GM19025 (cell line): ENCODE data around the gene ZNG1A.
"Not testable (repeated sequence)": the region's sequence is repeated elsewhere in the genome, so short reads cannot be mapped to it uniquely, and the experiment has no call there.

Experiments
- ATAC-seq: cut with Tn5 transposase; IDR thresholded peaks from one replicate; pipeline ENCODE4 v1.9.1; 2021; ENCODE audit warnings: mild to moderate bottlenecking, low read depth, moderate library complexity; ENCODE audit not compliant: unreplicated experiment

Gene ZNG1A

DNA sequence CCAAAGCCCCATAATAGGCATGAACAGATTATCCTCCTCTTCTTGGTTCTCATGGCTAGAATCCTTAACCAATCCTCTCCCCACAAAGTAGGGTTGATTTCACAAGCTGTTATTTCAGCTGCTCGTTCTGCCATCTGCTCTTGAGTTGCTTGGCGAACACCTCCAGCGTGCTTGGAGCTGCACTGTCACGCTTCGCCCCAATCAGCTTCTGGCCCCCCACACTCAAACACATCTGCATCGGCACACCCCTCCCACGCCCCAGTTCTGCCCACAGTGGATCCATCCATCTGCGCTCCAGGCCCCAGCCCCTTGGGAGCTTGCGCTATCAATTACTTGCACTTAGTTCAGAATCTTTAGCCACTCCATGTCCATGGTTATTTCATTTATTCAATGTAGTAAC is 78.4 kb downstream of the ZNG1A start:
- ATAC-seq = not testable (repeated sequence)

DNA sequence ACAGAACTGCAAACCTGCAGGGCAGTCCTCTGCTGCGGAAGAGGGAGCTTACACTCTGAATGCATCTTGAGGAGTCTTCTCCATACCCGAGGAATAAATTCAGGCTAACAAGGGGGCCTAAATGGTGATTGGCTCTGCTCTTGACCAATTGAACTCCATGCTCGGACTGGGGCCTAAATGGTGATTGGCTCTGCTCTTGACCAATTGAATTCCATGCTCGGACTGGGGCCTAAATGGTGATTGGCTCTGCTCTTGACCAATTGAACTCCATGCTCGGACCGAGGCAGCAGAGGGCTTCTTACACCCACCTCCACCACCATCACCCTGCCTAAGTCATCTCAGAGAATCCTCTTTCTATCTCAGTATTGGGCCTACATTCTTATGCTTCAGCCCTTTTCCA is 79.0 kb downstream of the ZNG1A start:
- not testable (repeated sequence) for ATAC-seq

DNA sequence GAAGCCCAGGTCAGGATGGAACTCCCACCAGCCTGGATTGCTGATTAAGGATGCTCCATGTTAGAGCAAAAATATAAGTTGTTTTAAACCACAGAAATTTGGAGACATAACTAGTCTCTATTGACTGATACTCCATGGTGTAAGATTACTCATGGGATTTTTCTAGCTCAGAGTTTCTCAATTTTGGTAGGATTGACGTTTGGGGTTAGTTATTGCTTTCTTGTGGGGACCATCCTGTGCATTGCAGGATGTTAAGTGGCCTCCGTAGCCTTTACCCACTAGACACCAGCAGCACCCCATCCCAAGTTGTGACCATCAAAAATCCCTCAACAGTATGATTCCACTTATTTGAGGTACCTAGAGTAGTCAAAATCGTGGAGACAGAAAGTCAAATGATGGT is 80.1 kb downstream of the ZNG1A start:
- ATAC-seq = not testable (repeated sequence)

DNA sequence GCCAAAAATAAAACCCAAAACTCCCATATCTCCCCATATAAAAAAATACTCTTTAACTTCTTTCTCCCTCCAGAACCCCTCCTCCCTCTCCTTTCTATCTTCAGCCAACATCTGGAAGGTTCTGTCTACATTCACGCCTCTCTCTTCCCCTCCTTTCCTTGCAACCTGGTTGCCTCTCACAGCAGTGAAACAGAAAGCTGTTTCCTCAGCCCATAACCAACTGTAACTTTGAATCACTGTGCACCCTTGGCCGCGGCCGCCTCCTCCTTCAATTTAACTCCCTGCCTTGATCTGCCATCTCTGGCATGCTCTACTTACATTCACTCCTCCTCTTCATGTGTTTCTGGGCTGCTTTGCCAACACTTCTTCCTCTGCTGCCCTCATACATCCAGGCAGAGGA is 83.9 kb downstream of the ZNG1A start:
- not testable (repeated sequence) for ATAC-seq

DNA sequence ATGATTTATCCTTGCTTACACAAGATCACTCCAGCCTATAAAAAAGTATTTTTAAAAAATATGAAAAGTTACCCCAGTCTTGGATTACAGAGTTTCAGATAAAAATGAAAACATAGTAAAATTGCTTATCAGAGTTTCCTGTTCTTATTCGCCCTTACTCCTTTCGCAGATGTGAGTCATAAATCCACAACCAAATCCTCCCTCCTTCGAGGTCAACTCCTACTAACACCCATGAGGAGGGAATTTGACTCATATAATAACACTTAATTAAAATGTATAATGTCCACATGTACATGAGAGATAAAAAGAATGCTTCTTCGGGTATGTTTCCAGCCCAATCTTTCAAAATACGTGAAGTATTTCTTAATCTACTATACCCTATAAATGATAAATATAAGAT is 84.5 kb downstream of the ZNG1A start:
- not testable (repeated sequence) for ATAC-seq

DNA sequence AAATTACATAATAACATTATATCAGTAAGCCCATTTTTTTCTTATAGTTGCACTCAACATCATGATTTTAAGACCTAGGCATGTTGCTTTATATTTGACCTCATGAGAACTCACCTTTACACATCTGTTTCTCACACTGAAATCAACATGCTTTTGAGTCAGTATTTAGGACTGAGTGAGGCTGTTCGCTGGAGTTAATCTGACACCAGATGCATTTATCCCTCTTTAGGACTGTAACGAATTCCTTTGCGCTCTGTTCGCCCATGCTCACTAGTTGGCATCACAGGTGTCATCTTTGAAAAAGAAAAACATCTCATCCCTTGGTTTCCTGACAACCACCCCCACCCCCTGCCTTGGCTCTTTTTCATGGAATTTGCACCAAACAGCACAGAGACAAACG is 84.9 kb downstream of the ZNG1A start:
- ATAC-seq = not testable (repeated sequence)

DNA sequence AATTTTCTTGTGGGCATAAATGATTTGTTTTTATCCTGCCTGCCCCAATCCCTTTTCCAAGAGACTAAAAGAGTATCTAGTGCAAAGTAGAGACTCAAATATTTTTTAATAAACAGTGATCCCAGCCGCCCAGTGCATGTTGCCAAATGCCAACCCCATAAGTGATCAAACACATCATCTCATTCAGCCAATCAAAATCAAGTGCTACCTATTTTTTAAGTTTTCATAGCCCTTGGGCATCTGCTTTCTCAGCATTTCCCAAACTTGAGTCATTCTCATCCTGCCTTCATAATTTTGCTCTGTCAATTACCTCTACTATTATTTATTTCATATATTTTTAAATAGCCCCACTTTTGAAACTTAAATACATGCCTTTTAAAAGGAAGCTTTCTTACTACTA is 88.0 kb downstream of the ZNG1A start:
- ATAC-seq = not testable (repeated sequence)

DNA sequence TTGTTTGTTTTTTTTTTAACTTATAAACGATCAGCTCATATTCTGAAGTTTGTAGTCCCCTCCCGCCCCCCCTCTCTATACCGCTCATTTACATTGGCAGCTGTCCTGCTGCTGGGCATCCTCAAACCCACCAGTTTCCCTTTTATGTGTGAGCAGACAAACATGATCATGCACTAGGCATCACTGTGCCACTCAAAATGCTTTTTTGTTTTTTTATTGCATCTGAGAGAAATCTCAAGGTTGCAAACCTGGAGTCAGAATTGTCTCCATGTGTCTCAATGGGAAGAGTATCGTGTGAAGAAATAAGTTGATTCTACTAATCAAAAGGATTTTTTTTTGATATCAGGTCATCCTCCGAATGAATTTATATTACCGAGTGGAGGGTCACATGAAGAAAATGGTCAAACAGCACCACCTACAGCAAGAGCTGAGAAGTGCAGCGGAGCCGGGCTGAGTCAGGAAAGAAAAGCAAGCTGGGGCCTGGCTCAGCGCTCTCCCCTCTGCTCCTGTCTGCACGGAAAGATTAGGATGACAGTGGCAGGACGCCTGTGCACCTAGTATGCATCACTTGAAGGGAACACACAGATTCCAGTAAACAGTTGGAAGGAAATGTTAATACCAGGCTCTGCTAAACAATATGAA is 90.3 kb downstream of the ZNG1A start:
- not testable (repeated sequence) for ATAC-seq

DNA sequence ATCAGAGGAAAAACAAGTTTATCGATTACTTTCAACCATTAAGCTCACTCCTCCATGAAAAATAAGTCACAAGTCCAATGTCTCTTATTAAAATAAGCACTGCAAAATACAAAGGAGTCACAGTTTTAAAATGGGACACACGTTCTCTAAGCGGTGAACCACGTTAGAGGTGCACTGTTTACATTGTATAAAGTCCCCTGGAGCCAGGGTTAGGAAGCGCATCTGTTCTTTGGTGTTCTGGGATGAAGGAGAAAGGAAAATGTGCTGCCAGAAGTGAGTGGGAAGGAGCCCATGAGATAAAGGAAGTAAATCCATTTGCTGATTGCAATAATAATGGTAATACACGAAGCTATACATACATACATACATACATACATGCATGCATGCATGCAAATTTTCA is 91.0 kb downstream of the ZNG1A start:
- ATAC-seq = not testable (repeated sequence)

DNA sequence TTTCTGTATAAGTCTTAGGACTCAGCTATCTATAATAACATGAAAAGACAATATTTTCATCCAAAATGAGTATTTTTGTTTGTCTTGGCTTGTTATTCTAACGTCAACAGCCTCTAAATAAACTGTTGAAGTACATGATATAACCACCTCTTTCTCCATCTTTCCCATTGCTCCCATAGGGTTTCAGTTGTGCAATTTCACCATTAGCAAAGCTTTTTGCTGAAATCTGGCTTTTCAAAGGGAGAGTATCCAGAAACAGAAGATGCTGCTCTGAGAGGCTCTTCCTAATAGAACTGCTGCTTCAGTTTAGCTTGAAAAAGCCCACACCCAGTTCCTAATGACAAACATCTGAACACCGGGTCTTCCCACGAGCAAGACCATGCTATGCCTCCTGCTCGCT is 91.8 kb downstream of the ZNG1A start:
- not testable (repeated sequence) for ATAC-seq

DNA sequence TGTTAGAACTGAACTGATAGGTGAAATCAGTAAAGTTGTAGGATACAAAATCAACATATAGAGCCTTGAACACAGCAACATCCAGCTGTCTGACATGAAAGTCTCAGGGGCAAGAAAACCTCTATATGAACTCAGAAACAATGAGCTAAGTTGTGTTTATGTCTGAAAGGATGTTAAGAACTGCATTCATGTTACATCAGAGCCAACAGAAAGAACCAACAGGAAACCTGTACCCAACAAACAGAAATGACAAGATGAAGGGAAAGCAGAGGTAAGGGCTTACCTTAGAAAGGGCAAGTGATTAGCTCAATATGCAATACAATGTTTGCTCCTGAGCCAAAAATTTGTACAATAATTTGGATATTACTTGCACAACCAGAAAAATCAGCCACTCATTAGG is 92.2 kb downstream of the ZNG1A start:
- ATAC-seq = not testable (repeated sequence)

DNA sequence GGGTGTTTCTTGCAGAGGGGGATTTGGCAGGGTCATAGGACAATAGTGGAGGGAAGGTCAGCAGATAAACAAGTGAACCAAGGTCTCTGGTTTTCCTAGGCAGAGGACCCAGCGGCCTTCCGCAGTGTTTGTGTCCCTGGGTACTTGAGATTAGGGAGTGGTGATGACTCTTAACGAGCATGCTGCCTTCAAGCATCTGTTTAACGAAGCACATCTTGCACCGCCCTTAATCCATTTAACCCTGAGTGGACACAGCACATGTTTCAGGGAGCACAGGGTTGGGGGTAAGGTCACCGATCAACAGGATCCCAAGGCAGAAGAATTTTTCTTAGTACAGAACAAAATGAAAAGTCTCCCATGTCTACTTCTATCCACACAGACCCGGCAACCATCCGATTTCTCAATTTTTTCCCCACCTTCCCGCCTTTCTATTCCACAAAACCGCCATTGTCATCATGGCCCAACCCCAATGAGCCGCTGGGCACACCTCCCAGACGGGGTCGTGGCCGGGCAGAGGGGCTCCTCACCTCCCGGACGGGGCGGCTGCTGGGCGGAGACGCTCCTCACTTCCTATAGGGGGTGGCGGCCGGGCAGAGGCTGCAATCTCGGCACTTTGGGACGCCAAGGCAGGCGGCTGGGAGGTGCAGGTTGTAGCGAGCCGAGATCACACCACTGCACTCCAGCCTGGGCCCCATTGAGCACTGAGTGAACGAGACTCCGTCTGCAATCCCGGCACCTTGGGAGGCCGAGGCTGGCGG is 95.7 kb downstream of the ZNG1A start:
- not testable (repeated sequence) for ATAC-seq

DNA sequence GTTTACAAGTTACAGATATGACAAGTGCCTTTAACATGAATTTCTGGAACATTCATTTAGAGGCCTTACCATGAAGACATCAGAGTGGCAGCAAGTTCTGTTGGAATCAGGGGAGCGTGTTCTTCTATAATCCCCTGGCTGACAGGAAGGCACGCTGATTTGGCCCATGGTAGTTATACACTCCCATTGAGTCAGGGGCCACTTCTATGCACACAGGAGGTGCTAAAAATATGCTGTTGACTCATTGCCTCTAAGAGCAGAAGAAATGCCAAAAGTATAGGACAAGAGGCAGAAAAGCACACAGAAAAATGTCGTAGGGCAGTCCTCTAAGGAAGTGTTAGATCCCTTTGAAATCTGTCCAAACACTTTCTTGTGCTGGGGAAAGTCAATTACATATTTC is 100.5 kb downstream of the ZNG1A start:
- not testable (repeated sequence) for ATAC-seq

DNA sequence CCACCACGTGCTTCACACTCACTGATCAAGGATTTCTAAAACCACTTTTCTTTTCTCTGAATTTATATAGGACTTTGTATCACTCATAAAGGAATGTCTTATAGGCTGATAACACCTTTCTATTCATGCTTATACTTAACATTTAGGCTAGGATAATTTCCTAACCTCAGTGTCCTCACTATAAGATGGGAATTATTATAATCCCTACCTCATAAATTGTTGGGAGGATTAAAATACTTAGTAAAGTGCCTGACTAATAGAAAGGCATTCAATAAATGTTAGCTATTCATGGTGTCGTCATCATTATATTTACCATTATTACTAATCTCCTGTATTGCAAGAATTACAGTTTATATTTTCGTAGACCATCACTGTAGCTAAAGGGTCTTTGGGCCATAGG is 102.5 kb downstream of the ZNG1A start:
- ATAC-seq = not testable (repeated sequence)

DNA sequence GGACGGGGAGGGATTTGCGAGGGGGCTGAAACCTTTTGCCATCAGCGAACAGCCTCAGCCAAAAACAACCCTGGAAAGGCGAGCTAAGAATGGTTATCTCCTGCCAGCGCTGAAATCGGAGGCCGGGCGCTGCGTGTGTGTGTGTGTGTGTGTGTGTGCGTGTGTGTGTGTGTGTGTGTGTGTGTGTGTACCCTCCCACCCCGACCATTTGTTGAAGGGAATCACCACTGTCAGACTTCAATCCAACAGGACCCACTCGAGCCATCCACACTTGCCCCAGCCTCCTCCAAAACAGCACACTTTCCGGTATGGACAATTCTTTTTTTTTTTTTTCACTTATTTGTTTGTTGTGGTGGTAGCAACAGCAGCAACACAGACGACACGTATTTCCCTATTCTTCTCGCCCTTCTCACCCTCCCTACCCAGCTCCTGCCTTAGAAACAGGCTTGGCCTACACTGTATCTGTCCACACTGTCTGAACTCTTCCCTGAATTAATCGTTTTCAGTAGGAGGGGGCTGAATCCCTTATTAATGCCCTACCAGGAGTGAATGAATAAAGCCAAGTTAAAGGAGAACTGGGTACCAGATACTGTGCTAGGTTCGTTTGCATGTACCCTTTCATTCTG is 104.8 kb downstream of the ZNG1A start:
- ATAC-seq = not testable (repeated sequence)

DNA sequence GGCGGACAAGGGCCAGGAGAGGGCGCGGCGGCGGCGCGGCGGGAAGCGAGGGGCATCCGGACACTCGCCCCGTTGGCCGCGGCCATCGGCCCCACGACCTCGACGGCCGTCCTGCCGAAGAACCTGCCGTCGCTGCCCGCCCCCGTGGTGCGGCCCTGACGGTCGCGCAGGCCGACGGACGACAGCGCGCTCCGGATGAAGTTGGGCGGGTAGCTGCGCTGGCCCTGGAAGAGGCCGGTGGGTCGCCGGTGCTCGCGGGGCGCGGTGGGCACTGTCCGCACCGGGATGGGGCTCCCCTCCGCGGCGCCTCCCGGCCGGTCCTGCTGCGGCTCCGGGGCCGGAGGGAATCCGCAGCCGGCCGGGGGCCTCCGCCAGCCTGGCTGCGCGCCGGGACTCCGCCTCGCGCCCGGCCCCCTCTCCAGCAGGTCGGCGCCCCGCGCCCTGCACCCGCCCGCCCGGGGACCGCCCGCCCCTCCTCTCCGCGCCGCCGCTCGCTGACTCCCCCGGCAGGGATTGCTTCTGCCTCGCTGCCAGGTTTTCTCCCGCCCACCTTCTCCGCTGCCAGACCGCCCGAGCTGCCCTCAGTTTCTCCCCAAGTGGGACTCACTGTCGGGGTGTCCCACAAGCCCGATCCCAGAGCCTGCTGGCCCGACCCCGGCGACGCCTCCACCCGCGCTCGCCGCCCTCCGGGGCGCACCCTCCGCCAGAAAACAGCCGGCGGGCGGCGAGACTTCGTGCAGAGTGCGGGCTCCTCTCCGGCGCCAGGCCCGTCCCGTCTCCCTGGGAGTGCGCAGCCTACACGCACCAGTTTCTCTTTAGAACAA is 105.6 kb downstream of the ZNG1A start:
- ATAC-seq = not testable (repeated sequence)
